ENCODE data around the gene GATA5.

GRCh38 chr20:62466806-62467537 lies 8.8 kb downstream of the GATA5 start:
- no peak for TF ChIP-seq YY1 (IDR thresholded peaks at IDR 0.05; ENCODE audit: low read depth)
- TF ChIP-seq TAF1 (IDR thresholded peaks at IDR 0.05; ENCODE audit: low read depth): no peak
- no peak for TF ChIP-seq ZBTB7A (IDR thresholded peaks at IDR 0.05; ENCODE audit: low read depth)
- no peak for TF ChIP-seq EP300 (IDR thresholded peaks at IDR 0.05; ENCODE audit: borderline replicate concordance)
